Activated CD4-positive, alpha-beta T cell treated with anti-CD3 and anti-CD28 coated beads, Interleukin-2, amount 50 U/mL, for 48 hours (primary cell): ENCODE measurements around the gene TNF.
A peak's percentile ranks its signal among the peaks of the same experiment; 100 is the strongest.

Experiments used
- DNase-seq, 2 experiments: peaks; one replicate each; pipeline ENCODE4 v3.0.0-alpha.2; 2020

TNF gene

DNA sequence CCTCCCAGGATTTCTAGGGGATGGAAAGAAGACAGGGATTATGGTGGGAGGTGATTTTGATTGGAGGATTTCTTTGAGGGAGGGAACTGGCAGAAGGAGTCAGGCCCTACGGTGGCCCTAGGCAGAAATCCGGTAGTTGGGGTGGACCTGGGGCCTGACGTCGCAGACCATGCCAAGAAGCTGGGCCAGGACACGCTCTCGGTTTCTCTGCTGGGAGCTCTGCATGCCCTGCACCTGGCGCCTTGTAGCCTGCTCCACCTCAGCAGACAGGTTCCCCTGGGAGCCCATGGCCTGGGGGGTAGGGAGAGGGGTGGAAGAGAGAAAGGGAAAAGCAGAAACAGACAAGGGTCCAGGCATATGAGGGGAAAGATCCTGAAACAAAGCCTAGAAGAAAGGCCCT lies 30.1 kb upstream of the TNF start:
- no peak for DNase-seq

GRCh38 chr6:31546339-31546957 lies 28.9 kb upstream of the TNF start, which contains the start of gene ATP6V1G2:
Gene ATP6V1G2, minus strand, starts transcription at chr6:31546608. Its CDS starts 49 bp downstream, at chr6:31546559.
- peak; percentile 93 to 96 for DNase-seq

DNA sequence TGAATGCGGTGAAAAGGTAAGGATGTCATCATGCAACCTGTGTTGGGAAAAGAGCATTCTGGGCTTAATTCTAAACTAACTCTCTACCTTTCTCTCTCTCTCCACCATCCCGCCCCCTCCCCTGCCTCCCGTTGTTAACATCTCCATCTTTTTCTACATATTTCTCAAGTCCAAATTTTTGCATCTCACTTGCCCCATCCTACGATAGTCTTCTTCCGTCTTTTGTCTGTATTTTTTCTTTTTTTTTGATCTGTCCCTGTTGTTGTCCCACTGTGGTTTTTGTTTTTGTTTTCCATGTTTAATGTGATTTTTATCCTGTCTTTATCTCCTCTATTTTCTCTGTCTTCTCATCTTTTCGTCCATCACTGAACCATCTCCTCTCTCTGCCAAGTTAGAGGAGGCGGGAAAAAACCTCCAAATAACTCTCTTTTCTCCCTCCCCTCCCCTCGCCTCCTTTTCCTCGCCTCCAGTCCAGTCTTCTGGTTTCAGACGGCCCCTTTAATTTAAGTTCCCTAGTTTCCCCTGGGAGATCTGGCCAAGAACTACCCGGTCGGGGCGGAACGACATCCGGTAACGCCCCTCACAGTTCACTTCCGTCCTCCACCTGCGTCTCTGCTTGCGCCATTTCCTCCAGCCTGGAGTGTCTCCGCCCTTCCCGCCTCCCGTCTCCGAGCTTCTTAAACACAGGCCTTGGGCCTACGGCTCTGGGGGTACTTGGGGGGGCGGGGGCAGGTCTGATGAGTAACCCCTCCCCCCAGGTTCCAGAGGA lies 28.2 kb upstream of the TNF start, which contains the start of gene NFKBIL1:
Gene NFKBIL1, plus strand, starts transcription at position 651 of the 769 bp plus-strand sequence. Its CDS starts 87 bp downstream, at position 738.
- DNase-seq = peak; percentile 91 to 95

DNA sequence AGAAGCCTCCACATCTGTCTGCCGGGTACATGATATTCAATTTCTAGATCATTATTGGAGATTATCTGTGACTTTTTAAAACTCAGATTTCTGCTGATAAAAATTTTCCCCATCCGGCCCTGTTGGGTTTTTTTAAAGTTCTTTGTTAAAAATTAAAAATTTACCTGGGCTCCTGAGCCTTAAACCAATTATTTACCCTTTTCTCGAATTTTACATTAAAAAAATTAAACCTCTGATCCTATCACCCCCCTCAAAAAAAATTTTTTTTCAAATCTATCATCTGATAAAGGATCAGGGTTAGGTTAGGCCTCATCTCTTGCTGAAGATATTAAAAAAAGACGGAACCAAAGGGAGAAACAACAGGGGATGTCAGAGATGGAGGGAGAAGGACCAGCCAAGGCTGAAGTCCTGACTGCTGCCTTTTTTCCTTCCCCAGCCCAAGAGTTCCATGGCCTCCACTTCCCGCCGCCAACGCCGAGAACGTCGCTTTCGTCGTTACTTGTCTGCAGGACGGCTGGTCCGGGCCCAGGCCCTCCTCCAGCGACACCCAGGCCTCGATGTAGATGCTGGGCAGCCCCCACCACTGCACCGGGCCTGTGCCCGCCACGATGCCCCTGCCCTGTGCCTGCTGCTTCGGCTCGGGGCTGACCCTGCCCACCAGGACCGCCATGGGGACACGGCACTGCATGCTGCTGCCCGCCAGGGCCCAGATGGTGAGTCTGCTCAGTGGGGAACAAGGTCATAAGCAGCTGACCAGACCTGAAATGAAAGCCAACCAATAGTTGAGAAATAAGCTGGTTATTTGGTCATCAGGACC lies 27.4 kb upstream of the TNF start:
- DNase-seq = no peak

- DNase-seq = no peak
These were observed 26.9 kb upstream of the TNF start for GRCh38 chr6:31548544-31548873.

DNA sequence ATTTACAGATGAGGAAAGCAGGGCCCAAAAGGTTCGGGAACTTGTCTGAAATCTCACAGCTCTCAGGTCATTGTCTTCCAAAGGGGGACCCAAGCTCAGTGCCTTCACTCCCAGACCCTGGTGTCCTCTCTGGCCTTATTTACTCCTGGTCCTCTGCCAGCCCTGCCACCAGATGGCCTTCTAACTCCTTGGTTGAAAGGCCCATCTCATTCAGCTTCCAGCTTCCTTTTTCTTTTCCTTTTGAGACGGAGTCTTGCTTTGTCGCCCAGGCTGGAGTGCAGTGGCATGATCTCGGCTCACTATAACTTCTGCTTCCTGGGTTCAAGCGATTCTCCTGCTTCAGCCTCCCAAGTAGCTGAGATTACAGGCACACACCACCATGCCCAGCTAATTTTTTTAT lies 24.0 kb upstream of the TNF start:
- peak; percentile 65 to 73 for DNase-seq

- DNase-seq = no peak
These were observed 19.1 kb upstream of the TNF start for GRCh38 chr6:31556307-31556706.

- no peak for DNase-seq
These were observed 17.7 kb upstream of the TNF start for GRCh38 chr6:31557443-31558317.

GRCh38 chr6:31558318-31558625 lies 17.1 kb upstream of the TNF start:
- no peak for DNase-seq

GRCh38 chr6:31558631-31559500 lies 16.5 kb upstream of the TNF start:
- peak; percentile 76 to 80 for DNase-seq

- DNase-seq = no peak
These were observed 15.8 kb upstream of the TNF start for GRCh38 chr6:31559606-31559957.

GRCh38 chr6:31559958-31560696 lies 15.2 kb upstream of the TNF start:
- DNase-seq = peak; percentile 65 to 68

GRCh38 chr6:31560697-31561058 lies 14.7 kb upstream of the TNF start:
- no peak for DNase-seq

DNA sequence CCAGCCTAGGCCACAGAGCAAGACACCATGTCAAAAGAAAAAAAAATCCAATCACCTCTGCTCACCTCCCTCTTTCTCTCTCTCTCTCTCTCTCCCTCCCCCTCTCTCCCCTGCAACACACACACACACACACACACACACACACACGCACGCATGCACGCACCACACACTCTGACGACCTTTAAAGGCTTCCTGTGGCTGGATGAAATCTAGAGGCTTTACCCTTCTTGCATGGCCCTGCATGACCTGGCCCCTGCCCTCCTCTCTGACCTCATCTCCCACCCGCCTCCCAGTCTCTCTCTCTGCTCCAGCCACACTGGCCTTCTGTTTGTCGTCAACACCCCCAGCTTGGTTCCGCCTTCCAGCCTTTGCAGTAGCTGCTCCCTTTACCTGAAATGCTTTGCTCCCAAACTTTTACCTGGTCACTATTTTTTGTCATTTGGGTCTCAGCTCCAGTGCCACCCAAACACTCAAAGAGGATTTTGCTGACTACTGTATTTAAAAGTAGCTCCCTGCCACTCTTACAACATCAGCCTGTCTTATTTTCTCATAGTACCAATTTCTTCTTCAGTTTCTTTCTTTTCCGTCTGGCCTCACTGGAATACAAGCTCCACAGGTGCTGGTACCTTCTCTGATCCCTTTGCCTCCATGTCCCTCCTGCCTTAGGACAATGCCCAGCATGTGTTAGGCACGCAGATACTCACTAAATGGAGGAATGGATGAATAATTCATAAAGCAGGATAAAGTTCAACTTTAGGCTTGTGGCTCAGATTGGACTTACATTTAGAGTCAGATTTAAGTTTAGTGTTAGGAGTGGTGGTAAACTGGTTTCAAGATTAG lies 7.6 kb upstream of the TNF start:
- DNase-seq = no peak

- DNase-seq = peak; percentile 68 to 80
These were observed 6.8 kb upstream of the TNF start for GRCh38 chr6:31568537-31568961.

GRCh38 chr6:31569861-31570536 lies 5.4 kb upstream of the TNF start:
- DNase-seq = no peak

DNA sequence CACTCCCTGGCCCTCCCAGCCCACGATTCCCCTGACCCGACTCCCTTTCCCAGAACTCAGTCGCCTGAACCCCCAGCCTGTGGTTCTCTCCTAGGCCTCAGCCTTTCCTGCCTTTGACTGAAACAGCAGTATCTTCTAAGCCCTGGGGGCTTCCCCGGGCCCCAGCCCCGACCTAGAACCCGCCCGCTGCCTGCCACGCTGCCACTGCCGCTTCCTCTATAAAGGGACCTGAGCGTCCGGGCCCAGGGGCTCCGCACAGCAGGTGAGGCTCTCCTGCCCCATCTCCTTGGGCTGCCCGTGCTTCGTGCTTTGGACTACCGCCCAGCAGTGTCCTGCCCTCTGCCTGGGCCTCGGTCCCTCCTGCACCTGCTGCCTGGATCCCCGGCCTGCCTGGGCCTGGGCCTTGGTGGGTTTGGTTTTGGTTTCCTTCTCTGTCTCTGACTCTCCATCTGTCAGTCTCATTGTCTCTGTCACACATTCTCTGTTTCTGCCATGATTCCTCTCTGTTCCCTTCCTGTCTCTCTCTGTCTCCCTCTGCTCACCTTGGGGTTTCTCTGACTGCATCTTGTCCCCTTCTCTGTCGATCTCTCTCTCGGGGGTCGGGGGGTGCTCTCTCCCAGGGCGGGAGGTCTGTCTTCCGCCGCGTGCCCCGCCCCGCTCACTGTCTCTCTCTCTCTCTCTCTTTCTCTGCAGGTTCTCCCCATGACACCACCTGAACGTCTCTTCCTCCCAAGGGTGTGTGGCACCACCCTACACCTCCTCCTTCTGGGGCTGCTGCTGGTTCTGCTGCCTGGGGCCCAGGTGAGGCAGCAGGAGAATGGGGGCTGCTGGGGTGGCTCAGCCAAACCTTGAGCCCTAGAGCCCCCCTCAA lies 3.1 kb upstream of the TNF start, which contains the start of gene LTA:
Gene LTA, plus strand, starts transcription at position 249 of the 871 bp plus-strand sequence. Its CDS starts 454 bp downstream, at position 703.
- DNase-seq = peak; percentile 86 to 89
